Vagina (tissue), 2 donors: ENCODE measurements around the gene SLC4A1. TPM values are rescaled to one million over a fixed set of nuclear protein-coding genes. Genes with fewer than 3 reads are reported as not detected.

Experiments
- DNase-seq, 2 donors: peaks; one replicate each; pipeline ENCODE4 v3.0.0-alpha.2; 2017; ENCODE audit errors: extremely low spot score in 2 of 2
- H3K27ac ChIP-seq: fragments of 200-600 bp; sonication (generic); one replicate; pipeline ENCODE4 v1.5.1; 2019
- H3K27me3 ChIP-seq: fragments of 200-600 bp; sonication (generic); one replicate; pipeline ENCODE4 v1.5.1; 2019
- H3K36me3 ChIP-seq, 2 donors: fragments of 200-600 bp; sonication (generic); one replicate each; pipeline ENCODE4 v1.5.1; 2017 to 2019
- H3K4me1 ChIP-seq: fragments of 200-600 bp; sonication (generic); one replicate; pipeline ENCODE4 v1.5.1; 2019
- H3K4me3 ChIP-seq, 2 donors: fragments of 200-600 bp; sonication (generic); 1 replicate in 1 of 2; 2 replicates in 1 of 2; pipeline ENCODE4 v1.5.1; 2016 to 2019
- H3K9me3 ChIP-seq: fragments of 200-600 bp; sonication (generic); one replicate; pipeline ENCODE4 v1.5.1; 2019
- POLR2A ChIP-seq, 2 donors: fragments of 450-650 bp; IDR thresholded peaks; one replicate each; pipeline ENCODE4 v1.6.1; 2017; ENCODE audit warnings: antibody characterized with exemption in 2 of 2, mild to moderate bottlenecking in 2 of 2, moderate library complexity in 2 of 2
- POLR2AphosphoS5 ChIP-seq, 2 donors: sonication (generic); formaldehyde crosslinking; IDR thresholded peaks; one replicate each; pipeline ENCODE4 v1.9.0; 2017; ENCODE audit warnings: antibody characterized with exemption in 2 of 2, mild to moderate bottlenecking in 2 of 2, low read depth in 1 of 2; ENCODE audit not compliant: insufficient read depth in 1 of 2
- intact Hi-C: fragments of 100-400 bp; cut with DNase I; formaldehyde crosslinking; loops from one replicate; pipeline ENCODE4 v1.15.1; 2023
- total RNA-seq: library from RNA; depleted of rRNA; stranded (reverse); fragments of >200 nt; gene quantifications from one replicate; pipeline ENCODE4 v1.2.3, GENCODE V29; 2016
- TF ChIP-seq, protein P1 (sequence below), 3 experiments: fragments of 450-650 bp in 2 of 3; fragments of 200-600 bp in 1 of 3; sonication (generic) in 1 of 3; IDR thresholded peaks; one replicate each; pipeline ENCODE4 v1.5.1; 2017 to 2019; ENCODE audit warnings: antibody characterized with exemption in 3 of 3, mild to moderate bottlenecking in 2 of 3, moderate library complexity in 2 of 3

SLC4A1 gene
- total RNA-seq, 1 donor from 2014 or later = not detected

DNA sequence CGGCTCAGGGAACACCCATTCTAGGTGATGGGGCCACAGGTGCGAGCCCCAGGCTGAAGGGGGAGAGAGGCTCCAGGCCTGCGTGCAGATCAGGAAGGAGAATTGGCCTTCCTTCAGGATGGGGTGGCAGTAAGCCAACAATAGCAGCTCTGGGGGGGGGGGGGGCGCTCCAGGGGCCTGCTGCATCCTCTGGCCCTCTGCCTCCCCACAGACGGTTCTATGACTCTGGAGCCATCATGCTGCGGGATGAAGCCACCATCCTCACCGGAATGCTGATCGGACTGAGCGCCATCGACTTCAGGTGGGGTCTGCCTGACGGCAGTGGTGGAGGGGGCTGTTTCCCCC is 46.6 kb upstream of the SLC4A1 start:
- peaks cover 6% of the 10 kb centered on the region for H3K27me3 ChIP-seq

DNA sequence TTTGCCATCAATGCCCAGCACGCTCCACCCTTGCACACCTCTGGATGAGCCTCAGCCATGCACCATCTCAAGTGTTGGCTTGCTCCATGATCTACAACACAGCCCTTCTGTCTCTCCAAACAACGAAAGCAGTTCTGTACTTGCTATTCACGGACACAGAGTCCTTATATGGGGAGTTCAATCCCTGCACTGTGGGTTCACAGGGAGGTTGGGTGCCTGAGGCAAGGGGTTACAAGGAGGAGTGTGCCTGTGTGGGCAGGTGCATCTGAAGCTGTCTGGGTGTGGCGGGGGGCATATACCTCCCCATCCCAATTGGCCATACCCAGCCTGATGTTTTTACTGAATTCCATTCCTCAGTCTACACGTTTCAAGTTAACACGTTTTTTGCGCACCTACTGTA is 46.1 kb upstream of the SLC4A1 start:
- Histone ChIP-seq H3K9me3 (no peaks in the 10 kb centered on the region), H3K27ac (no peak overlapping the region), H3K36me3 (no peaks in the 10 kb centered on the region), H3K4me3 (no peak overlapping the region), H3K4me1 (peaks cover 11% of the 10 kb centered on the region), H3K27me3 (peaks cover 6% of the 10 kb centered on the region)
- no peak for DNase-seq
- no peak for TF ChIP-seq POLR2AphosphoS5 (IDR thresholded peaks at IDR 0.05; ENCODE audit: insufficient read depth in 1 of 2, low read depth in 1 of 2)
- TF ChIP-seq, protein P1, sequence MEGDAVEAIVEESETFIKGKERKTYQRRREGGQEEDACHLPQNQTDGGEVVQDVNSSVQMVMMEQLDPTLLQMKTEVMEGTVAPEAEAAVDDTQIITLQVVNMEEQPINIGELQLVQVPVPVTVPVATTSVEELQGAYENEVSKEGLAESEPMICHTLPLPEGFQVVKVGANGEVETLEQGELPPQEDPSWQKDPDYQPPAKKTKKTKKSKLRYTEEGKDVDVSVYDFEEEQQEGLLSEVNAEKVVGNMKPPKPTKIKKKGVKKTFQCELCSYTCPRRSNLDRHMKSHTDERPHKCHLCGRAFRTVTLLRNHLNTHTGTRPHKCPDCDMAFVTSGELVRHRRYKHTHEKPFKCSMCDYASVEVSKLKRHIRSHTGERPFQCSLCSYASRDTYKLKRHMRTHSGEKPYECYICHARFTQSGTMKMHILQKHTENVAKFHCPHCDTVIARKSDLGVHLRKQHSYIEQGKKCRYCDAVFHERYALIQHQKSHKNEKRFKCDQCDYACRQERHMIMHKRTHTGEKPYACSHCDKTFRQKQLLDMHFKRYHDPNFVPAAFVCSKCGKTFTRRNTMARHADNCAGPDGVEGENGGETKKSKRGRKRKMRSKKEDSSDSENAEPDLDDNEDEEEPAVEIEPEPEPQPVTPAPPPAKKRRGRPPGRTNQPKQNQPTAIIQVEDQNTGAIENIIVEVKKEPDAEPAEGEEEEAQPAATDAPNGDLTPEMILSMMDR (IDR thresholded peaks at IDR 0.05) = no peak
- TF ChIP-seq POLR2A (IDR thresholded peaks at IDR 0.05) = no peak
- intact Hi-C loops = no loop called here

More for the DNA sequence above, 46.6 kb upstream of the SLC4A1 start:
- Histone ChIP-seq H3K9me3 (no peaks in the 10 kb centered on the region), H3K36me3 (peaks cover 0 to 2% of the 10 kb centered on the region in 2 donors), H3K4me1 (peaks cover 6% of the 10 kb centered on the region), H3K4me3 (no peak overlapping the region), H3K27ac (no peak overlapping the region)
- no peak for TF ChIP-seq POLR2A (IDR thresholded peaks at IDR 0.05)
- TF ChIP-seq, protein P1 (IDR thresholded peaks at IDR 0.05) = no peak
- no peak for TF ChIP-seq POLR2AphosphoS5 (IDR thresholded peaks at IDR 0.05; ENCODE audit: insufficient read depth in 1 of 2, low read depth in 1 of 2)
- DNase-seq = no peak
- intact Hi-C loops = no loop called here

DNA sequence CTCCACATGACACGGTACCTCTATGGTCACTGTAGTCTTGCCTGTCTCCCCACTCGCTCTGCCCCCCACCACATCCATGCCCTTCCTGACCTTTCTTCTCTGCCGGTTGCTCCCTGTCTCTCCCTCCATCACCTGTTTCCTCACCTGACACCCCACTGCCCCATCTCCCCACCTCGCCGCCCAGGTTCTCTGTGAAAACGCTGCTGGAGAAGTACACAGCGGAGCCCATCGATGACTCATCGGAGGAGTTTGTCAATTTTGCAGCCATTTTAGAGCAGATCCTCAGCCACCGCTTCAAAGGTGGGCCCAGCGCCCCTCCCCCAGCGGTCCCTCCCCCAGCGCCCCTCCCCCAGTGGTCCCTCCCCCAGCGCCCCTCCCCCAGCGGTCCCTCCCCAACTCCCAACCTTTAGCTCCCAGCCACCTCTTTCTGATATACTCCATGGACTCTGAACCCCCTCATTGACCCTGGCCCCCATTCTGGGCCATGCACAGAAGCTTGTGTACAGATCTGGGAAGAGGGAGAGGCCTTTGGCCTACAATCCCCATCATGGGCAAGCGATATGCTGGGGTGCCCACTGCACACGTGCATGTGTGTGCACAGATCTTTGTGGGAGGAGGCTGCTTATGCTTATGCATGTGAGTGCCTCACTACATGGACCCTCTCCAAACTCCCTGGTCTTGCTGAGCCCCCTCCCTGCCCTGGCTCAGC is 44.6 kb upstream of the SLC4A1 start:
- TF ChIP-seq POLR2A (IDR thresholded peaks at IDR 0.05) = no peak
- TF ChIP-seq POLR2AphosphoS5 (IDR thresholded peaks at IDR 0.05; ENCODE audit: insufficient read depth in 1 of 2, low read depth in 1 of 2) = no peak
- TF ChIP-seq, protein P1 (IDR thresholded peaks at IDR 0.05) = no peak
- peaks cover 6% of the 10 kb centered on the region for H3K27me3 ChIP-seq
- H3K4me3 ChIP-seq = no peak overlapping the region
- H3K9me3 ChIP-seq = no peaks in the 10 kb centered on the region
- H3K36me3 ChIP-seq = no peaks in the 10 kb centered on the region
- H3K27ac ChIP-seq = no peak overlapping the region
- H3K4me1 ChIP-seq = peaks cover 25% of the 10 kb centered on the region
- DNase-seq = no peak
- intact Hi-C loops = no loop called here

DNA sequence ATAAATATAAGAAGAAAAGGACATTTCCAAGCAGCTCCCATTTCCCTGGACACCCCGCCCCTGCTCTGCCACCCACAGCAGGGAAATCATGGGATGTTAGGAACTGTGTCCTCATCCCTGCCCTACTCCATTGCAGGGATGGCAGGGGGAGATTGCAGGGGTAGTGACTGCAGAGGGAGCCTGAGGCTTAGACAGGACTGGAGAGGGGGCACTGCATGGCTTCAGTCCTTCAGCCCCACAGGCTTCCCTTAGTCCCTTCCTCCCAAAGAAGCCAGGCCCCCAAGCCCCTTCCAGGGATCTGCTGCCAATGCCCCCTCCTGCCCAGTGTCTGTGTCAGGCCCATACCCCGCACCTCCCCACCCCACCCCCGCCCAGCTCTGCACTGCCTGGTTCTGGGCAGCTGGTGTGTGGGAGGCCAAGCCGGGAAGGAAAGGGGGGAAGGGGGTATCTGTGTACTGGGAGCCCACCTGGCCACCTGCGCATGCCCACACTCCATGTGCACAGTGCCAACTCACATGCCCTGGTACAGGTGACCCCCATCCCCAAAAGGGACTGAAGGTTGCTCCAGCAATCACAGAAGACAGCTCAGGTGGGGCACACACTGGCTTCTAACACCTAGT is 43.7 kb upstream of the SLC4A1 start:
- TF ChIP-seq, protein P1 (IDR thresholded peaks at IDR 0.05) = no peak
- TF ChIP-seq POLR2A (IDR thresholded peaks at IDR 0.05) (no peak), POLR2AphosphoS5 (IDR thresholded peaks at IDR 0.05; ENCODE audit: insufficient read depth in 1 of 2, low read depth in 1 of 2) (no peak)
- peaks cover 6% of the 10 kb centered on the region for H3K27me3 ChIP-seq
- no peak overlapping the region for H3K27ac ChIP-seq
- no peak for DNase-seq
- no peaks in the 10 kb centered on the region for H3K9me3 ChIP-seq
- no peaks in the 10 kb centered on the region for H3K36me3 ChIP-seq
- intact Hi-C loops = no loop called here
- peaks cover 28% of the 10 kb centered on the region for H3K4me1 ChIP-seq
- no peak overlapping the region for H3K4me3 ChIP-seq
